ENCODE results near the gene PRKCE. TPM values are rescaled to one million over a fixed set of nuclear protein-coding genes. Genes with fewer than 3 reads are reported as not detected.

Gene PRKCE
- total RNA-seq, 1 donor from 2014 or later: 12.0 TPM

DNA sequence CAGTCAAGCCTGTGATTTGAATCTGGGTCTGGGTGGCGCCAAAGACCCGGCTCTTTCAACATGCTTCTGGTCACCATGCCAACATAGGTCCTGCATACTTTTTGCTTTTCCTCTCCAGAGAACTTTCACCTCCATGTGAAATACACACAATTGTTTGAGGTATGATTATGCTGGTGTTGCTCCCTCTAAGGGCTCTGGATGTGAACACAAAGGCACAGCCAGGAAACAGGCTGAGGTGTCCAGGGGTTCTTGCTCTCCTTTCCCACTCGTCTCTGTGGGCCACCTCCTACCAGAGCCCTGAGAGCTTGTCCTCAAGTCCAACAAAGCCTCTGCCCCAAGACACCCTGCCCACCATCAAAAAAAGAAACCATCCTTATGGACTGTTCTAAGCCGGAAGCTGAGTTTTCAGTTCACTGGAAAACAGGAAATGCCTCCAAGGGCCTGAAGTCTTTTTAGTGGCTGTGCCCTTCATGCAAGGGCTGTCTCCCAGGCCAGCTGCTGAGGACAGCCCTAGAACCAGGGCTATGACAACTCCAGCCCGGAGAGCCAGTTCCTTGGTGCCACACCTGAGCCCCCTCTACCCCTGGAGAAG lies 545.5 kb downstream of the PRKCE start:
- H3K4me3 Mint-ChIP-seq (ENCODE audit: unreplicated experiment): no peak overlapping the region
- peaks cover 18% of the 10 kb centered on the region for H3K4me1 Mint-ChIP-seq (ENCODE audit: low read depth)
- H3K27me3 Mint-ChIP-seq (ENCODE audit: low read depth): no peaks in the 10 kb centered on the region
- no peak overlapping the region for H3K27ac Mint-ChIP-seq (ENCODE audit: unreplicated experiment)
- no peaks in the 10 kb centered on the region for H3K36me3 Mint-ChIP-seq (ENCODE audit: low read depth)
- no peak for DNase-seq (ENCODE audit: low spot score)
- peaks cover 4% of the 10 kb centered on the region for H3K9me3 Mint-ChIP-seq (ENCODE audit: low read depth)
- TF ChIP-seq, protein P1, sequence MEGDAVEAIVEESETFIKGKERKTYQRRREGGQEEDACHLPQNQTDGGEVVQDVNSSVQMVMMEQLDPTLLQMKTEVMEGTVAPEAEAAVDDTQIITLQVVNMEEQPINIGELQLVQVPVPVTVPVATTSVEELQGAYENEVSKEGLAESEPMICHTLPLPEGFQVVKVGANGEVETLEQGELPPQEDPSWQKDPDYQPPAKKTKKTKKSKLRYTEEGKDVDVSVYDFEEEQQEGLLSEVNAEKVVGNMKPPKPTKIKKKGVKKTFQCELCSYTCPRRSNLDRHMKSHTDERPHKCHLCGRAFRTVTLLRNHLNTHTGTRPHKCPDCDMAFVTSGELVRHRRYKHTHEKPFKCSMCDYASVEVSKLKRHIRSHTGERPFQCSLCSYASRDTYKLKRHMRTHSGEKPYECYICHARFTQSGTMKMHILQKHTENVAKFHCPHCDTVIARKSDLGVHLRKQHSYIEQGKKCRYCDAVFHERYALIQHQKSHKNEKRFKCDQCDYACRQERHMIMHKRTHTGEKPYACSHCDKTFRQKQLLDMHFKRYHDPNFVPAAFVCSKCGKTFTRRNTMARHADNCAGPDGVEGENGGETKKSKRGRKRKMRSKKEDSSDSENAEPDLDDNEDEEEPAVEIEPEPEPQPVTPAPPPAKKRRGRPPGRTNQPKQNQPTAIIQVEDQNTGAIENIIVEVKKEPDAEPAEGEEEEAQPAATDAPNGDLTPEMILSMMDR (IDR thresholded peaks at IDR 0.05): no peak

GRCh38 chr2:46197672-46198071 lies 546.2 kb downstream of the PRKCE start:
- Mint-ChIP-seq H3K27me3 (ENCODE audit: low read depth) (no peaks in the 10 kb centered on the region), H3K36me3 (ENCODE audit: low read depth) (no peaks in the 10 kb centered on the region), H3K4me1 (ENCODE audit: low read depth) (peaks cover 18% of the 10 kb centered on the region), H3K4me3 (ENCODE audit: unreplicated experiment) (no peak overlapping the region), H3K27ac (ENCODE audit: unreplicated experiment) (no peak overlapping the region), H3K9me3 (ENCODE audit: low read depth) (peaks cover 4% of the 10 kb centered on the region)
- TF ChIP-seq, protein P1 (IDR thresholded peaks at IDR 0.05): no peak
- DNase-seq (ENCODE audit: low spot score): no peak

DNA sequence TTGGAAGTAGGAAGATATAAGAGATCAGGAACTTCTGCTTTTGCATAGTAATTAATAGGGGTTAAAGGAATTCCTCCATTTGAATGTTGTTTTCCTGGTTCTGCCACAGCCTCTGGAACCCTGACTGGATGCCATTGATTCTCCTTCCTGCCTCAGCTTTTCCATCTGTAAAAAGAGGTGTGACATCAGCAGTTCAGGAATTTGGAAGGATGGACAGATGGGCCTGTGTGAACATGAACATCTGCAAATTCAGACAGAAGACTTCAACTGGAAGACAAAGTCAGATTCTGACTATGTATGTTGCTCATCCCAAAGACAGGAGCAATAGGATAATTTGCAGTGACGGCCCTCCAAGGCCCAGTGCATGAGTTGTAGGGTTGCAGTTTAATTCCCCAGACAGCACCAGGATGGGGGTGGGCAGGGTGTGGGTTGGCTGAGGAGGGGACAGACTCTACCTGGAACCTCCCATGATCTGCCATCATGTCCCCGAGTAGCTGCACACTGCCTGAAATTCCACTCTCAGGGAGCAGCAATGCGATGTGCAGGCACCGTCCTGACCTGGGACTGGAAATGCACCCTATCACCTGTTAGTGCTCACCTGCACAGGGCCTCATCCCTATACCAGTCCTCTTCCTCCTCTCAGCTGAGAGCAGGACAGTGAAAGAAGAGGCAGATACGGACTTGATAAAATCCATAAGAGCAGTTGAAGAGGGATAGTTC lies 546.8 kb downstream of the PRKCE start:
- no peak overlapping the region for H3K4me3 Mint-ChIP-seq (ENCODE audit: unreplicated experiment)
- no peak for DNase-seq (ENCODE audit: low spot score)
- H3K9me3 Mint-ChIP-seq (ENCODE audit: low read depth): peaks cover 4% of the 10 kb centered on the region
- H3K27ac Mint-ChIP-seq (ENCODE audit: unreplicated experiment): no peak overlapping the region
- H3K36me3 Mint-ChIP-seq (ENCODE audit: low read depth): no peaks in the 10 kb centered on the region
- TF ChIP-seq, protein P1 (IDR thresholded peaks at IDR 0.05): no peak
- H3K4me1 Mint-ChIP-seq (ENCODE audit: low read depth): peaks cover 18% of the 10 kb centered on the region
- H3K27me3 Mint-ChIP-seq (ENCODE audit: low read depth): no peaks in the 10 kb centered on the region

- H3K4me3 Mint-ChIP-seq (ENCODE audit: unreplicated experiment): no peak overlapping the region
- no peak for DNase-seq (ENCODE audit: low spot score)
- no peaks in the 10 kb centered on the region for H3K27me3 Mint-ChIP-seq (ENCODE audit: low read depth)
- H3K4me1 Mint-ChIP-seq (ENCODE audit: low read depth): peaks cover 18% of the 10 kb centered on the region
- H3K36me3 Mint-ChIP-seq (ENCODE audit: low read depth): no peaks in the 10 kb centered on the region
- TF ChIP-seq, protein P1 (IDR thresholded peaks at IDR 0.05): no peak
- no peak overlapping the region for H3K27ac Mint-ChIP-seq (ENCODE audit: unreplicated experiment)
- H3K9me3 Mint-ChIP-seq (ENCODE audit: low read depth): peaks cover 6% of the 10 kb centered on the region
Measured at GRCh38 chr2:46198966-46199365, 547.5 kb downstream of the PRKCE start.

- H3K27ac Mint-ChIP-seq (ENCODE audit: unreplicated experiment): peak overlapping the region; percentile 63
Measured at GRCh38 chr2:46200100-46200690, 548.7 kb downstream of the PRKCE start.

More at GRCh38 chr2:46200100-46200690, 548.7 kb downstream of the PRKCE start:
- H3K4me3 Mint-ChIP-seq (ENCODE audit: unreplicated experiment): no peak overlapping the region
- peaks cover 18% of the 10 kb centered on the region for H3K4me1 Mint-ChIP-seq (ENCODE audit: low read depth)
- no peaks in the 10 kb centered on the region for H3K27me3 Mint-ChIP-seq (ENCODE audit: low read depth)
- DNase-seq (ENCODE audit: low spot score): no peak
- TF ChIP-seq, protein P1 (IDR thresholded peaks at IDR 0.05): no peak
- H3K9me3 Mint-ChIP-seq (ENCODE audit: low read depth): peaks cover 9% of the 10 kb centered on the region
- no peaks in the 10 kb centered on the region for H3K36me3 Mint-ChIP-seq (ENCODE audit: low read depth)
